Measurements from ENCODE around the gene PAK5. TPM values are rescaled to one million over a fixed set of nuclear protein-coding genes. Genes with fewer than 3 reads are reported as not detected.

The PAK5 gene
- total RNA-seq, 1 experiment from 2014 or later = not detected

- Histone ChIP-seq H3F3A (ENCODE audit: insufficient read depth, low read depth) (no peaks in the 10 kb centered on the region), H3K79me2 (ENCODE audit: low read depth) (no peaks in the 10 kb centered on the region), H3K27ac (no peak overlapping the region), H2AFZ (no peak overlapping the region), H3K27me3 (ENCODE audit: insufficient read depth, low read depth) (peaks cover 4% of the 10 kb centered on the region; the same call in 1 of the 2 replicates), H3K4me3 (no peak overlapping the region), H3K4me2 (no peak overlapping the region), H3K4me1 (replicated peaks; ENCODE audit: insufficient read depth) (no peaks in the 10 kb centered on the region), H3K36me3 (ENCODE audit: low read depth) (no peaks in the 10 kb centered on the region), H3K9me3 (ENCODE audit: insufficient read depth, low read depth) (no peaks in the 10 kb centered on the region), H3K9me2 (ENCODE audit: insufficient read depth) (no peaks in the 10 kb centered on the region), H4K20me1 (ENCODE audit: insufficient read depth) (no peaks in the 10 kb centered on the region)
- TF ChIP-seq EZH2 (IDR thresholded peaks at IDR 0.05; ENCODE audit: low read depth) (no peak), CTCF (conservative IDR thresholded peaks at IDR 0.05) (no peak)
- CTCF ChIA-PET = no interaction called here
- DNase-seq = no peak
- POLR2A ChIA-PET (ENCODE audit: unreplicated experiment) = no interaction called here
- no TSS peak for BruUV-seq (replicated peaks)
- intact Hi-C loops (cut with micrococcal nuclease; ENCODE audit: unreplicated experiment) = no loop called here
Measured at GRCh38 chr20:9576695-9577094, 262.2 kb downstream of the PAK5 start.

- DNase-seq = no peak
- ChIA-PET CTCF (no interaction called here), POLR2A (ENCODE audit: unreplicated experiment) (no interaction called here)
- Histone ChIP-seq H4K20me1 (ENCODE audit: insufficient read depth) (no peaks in the 10 kb centered on the region), H3K36me3 (ENCODE audit: low read depth) (no peaks in the 10 kb centered on the region), H3K4me3 (no peak overlapping the region), H3K4me1 (replicated peaks; ENCODE audit: insufficient read depth) (no peaks in the 10 kb centered on the region), H3K27ac (no peak overlapping the region), H2AFZ (no peak overlapping the region), H3K79me2 (ENCODE audit: low read depth) (no peaks in the 10 kb centered on the region), H3K4me2 (no peak overlapping the region), H3F3A (ENCODE audit: insufficient read depth, low read depth) (no peaks in the 10 kb centered on the region), H3K27me3 (ENCODE audit: insufficient read depth, low read depth) (peaks cover 9% of the 10 kb centered on the region), H3K9me3 (ENCODE audit: insufficient read depth, low read depth) (no peaks in the 10 kb centered on the region), H3K9me2 (ENCODE audit: insufficient read depth) (no peaks in the 10 kb centered on the region)
- no peak for TF ChIP-seq EZH2 (IDR thresholded peaks at IDR 0.05; ENCODE audit: low read depth)
- TF ChIP-seq CTCF (conservative IDR thresholded peaks at IDR 0.05) = no peak
- intact Hi-C loops (cut with micrococcal nuclease; ENCODE audit: unreplicated experiment) = no loop called here
- BruUV-seq (replicated peaks) = no TSS peak
Measured at GRCh38 chr20:9575836-9576235, 263.0 kb downstream of the PAK5 start.

- Histone ChIP-seq H3K4me3 (no peak overlapping the region), H3K27me3 (ENCODE audit: insufficient read depth, low read depth) (peaks cover 15% of the 10 kb centered on the region), H4K20me1 (ENCODE audit: insufficient read depth) (no peaks in the 10 kb centered on the region), H2AFZ (no peak overlapping the region), H3K9me3 (ENCODE audit: insufficient read depth, low read depth) (no peaks in the 10 kb centered on the region), H3K27ac (no peak overlapping the region), H3K9me2 (ENCODE audit: insufficient read depth) (no peaks in the 10 kb centered on the region), H3K36me3 (ENCODE audit: low read depth) (no peaks in the 10 kb centered on the region), H3K4me2 (no peak overlapping the region), H3F3A (ENCODE audit: insufficient read depth, low read depth) (no peaks in the 10 kb centered on the region), H3K4me1 (replicated peaks; ENCODE audit: insufficient read depth) (no peaks in the 10 kb centered on the region), H3K79me2 (ENCODE audit: low read depth) (no peaks in the 10 kb centered on the region)
- no TSS peak for BruUV-seq (replicated peaks)
- ChIA-PET CTCF (no interaction called here), POLR2A (ENCODE audit: unreplicated experiment) (no interaction called here)
- TF ChIP-seq EZH2 (IDR thresholded peaks at IDR 0.05; ENCODE audit: low read depth) (no peak), CTCF (conservative IDR thresholded peaks at IDR 0.05) (no peak)
- intact Hi-C loops (cut with micrococcal nuclease; ENCODE audit: unreplicated experiment) = no loop called here
- no peak for DNase-seq
Measured at GRCh38 chr20:9574776-9575175, 264.1 kb downstream of the PAK5 start.

Measured in PC-9 (cell line).